Cardiac septum (tissue), 1 donor: Measurements from ENCODE around the gene NAP1L3. TPM values are rescaled to one million over a fixed set of nuclear protein-coding genes. Genes with fewer than 3 reads are reported as not detected.

ENCODE experiments used
- DNase-seq: peaks from one replicate; pipeline ENCODE4 v3.0.0-alpha.2; 2020; ENCODE audit warnings: low spot score
- intact Hi-C: fragments of 100-400 bp; cut with DNase I; formaldehyde crosslinking; loops from one replicate; pipeline ENCODE4 v1.14.0; 2022
- long read RNA-seq: library from polyadenylated mRNA; unstranded; transcript quantifications from one replicate; pipeline ENCODE4 v2.0.0, GENCODE V29; 2021
- total RNA-seq: library from RNA; stranded (reverse); fragmentation: NEBNext Ultra II Directional; extraction: Animal tissue kit (Norgen Biotek cat#: 25700); gene quantifications from one replicate; pipeline ENCODE4 v1.2.1, GENCODE V29; 2021
- donor health status: DM: no; HTN: no; CAD: no.

The NAP1L3 gene, protein sequence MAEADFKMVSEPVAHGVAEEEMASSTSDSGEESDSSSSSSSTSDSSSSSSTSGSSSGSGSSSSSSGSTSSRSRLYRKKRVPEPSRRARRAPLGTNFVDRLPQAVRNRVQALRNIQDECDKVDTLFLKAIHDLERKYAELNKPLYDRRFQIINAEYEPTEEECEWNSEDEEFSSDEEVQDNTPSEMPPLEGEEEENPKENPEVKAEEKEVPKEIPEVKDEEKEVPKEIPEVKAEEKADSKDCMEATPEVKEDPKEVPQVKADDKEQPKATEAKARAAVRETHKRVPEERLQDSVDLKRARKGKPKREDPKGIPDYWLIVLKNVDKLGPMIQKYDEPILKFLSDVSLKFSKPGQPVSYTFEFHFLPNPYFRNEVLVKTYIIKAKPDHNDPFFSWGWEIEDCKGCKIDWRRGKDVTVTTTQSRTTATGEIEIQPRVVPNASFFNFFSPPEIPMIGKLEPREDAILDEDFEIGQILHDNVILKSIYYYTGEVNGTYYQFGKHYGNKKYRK
- total RNA-seq: 15.0 TPM
- long read RNA-seq, transcript NAP1L3-201 (1 exons, 2,639 nt): major isoform, 35 of 35 reads
- long read RNA-seq, partial matches to known transcripts: 0 of 35 reads
- long read RNA-seq, other reads (novel, unspliced or antisense): 0 of 35 reads

DNA sequence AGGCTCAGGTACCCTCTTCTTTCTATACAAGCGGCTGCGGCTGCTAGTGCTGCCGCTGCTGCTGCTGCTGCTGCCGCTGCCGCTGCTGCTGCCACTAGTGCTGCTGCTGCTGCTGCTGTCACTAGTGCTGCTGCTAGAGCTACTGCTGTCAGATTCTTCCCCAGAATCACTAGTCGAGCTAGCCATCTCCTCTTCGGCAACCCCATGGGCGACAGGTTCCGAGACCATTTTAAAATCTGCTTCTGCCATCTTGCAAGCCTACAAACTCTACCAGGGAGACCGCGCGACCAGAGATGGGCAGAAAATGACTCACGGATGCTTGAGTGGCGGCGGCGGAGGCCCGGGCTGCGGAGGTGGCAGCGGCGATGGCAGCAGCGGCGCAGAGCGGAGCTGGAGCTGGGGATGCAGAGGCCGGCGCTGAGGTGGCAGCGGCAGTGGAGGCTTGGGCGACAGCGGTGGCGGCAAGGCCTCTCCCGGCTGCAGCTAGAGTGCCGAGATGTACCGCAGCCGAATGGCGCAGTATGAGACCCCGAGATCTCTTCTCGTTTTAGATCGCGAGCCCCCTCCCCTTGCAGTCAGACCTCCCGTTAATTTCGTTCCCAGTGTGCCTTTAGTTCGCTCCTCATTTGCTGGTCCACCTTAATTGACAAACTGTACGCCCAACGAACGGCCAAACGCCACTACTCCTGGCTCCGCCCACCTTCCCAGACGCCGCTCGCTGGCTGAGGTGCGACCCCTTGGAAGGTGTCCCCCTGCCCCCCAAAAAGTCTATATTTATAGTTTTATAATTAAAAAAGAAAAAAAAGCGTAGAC, at the start of gene NAP1L3:
NAP1L3 (minus strand) TSS at position 523 of the 813 bp plus-strand sequence; CDS start at position 249, 274 bp downstream.
- intact Hi-C loops: no loop called here
- DNase-seq: peak; percentile 77

DNA sequence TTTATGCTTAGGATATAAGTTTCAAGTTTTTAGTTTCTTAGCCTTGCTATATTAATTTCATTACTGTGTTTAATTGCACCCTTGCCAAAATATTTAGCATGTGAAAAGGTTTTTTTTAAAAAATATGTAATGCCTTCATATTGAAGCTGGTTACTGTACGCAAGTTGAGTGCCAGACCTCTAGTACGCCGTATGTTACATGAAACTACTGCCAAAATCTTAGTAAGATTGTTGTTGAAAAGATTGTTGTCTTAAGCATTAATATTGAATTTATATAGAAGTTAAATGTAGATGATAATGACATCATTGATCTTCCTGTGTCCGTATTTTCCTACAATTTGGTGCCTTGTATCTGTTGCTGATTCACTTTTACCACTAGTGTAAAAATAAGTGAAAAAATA, 37.7 kb upstream of the NAP1L3 start:
- DNase-seq: no peak
- intact Hi-C loops: no loop called here

DNA sequence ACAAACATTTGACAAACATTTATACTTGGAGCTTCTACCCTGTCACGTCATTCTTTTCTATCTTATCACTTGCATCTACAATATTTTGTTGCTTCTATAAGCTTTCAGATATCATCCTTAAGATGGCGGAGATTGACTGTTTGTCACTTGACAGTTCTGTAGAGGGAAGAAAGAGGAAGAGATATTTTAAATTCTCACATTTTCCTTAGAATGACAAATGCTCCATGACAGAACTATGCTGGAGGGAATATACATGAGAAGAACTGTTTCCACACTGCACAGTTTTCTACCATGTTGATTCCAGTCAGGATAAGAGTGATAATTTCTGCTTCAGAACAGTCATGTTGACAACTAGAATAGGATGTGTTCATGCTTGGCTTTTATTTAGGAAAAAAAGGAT, 30.3 kb upstream of the NAP1L3 start:
- no peak for DNase-seq
- intact Hi-C loops: no loop called here

DNA sequence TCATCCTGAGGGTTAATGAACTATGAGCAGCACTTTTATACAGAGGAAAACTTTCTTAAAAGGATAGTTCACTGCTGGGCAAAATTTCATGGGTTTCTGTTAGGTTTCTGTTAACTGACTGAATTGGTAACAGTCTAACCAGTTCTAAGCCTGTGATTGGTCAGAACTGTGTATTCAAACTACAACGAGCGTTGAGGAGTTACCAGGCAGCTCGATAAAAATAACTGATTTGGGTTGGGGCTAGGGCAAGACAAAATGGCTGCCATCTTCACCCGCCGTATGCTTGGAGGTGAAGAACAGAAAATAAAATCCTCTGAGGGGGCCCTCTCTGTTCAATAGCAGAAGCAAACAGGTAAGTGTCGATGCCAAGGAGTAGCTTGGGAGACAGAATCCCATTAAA, 22.6 kb upstream of the NAP1L3 start:
- intact Hi-C loops: no loop called here
- DNase-seq: no peak

DNA sequence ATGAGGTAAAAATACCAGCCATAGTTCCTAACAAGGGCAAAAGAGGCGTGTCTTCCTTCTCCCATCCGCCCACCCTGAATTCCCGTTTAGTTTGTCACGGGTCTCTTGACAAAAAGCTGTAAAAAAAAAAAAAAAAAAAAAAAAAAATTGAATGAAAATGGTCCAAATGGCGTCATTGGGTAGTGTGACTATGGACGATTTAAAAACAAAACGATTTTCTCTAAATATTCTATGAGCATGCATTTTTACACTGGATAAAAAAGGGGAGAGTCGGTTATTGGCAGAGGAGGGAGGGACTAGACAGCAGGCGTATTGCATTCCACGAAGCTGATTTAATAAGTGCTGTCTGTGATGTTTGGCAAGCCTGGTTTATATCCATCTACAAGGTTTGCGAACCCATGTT, 492 bp upstream of the NAP1L3 start, which contains the start of gene FAM133A:
FAM133A (plus strand) TSS at position 338 of the 403 bp plus-strand sequence. CDS start 35,214 bp downstream, outside the sequence.
- intact Hi-C loops: no loop called here
- no peak for DNase-seq

DNA sequence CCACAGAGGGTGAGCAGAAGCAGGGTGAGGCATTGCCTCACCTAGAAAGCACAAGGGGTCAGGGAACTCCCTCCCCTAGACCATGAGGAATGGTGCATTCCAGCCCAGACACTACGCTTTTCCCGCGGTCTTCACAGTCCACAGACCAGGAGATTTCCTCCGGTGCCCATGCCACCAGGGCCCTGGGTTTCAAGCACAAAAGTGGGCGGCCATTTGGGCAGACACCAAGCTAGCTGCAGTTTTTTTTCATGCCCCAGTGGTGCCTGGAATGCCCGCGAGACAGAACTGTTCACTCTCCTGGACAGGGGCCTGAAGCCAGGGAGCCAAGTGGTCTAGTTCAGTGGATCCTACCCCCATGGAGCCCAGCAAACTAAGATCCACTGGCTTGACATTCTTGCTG, 12.8 kb downstream of the NAP1L3 start:
- DNase-seq: no peak
- intact Hi-C loops: no loop called here

DNA sequence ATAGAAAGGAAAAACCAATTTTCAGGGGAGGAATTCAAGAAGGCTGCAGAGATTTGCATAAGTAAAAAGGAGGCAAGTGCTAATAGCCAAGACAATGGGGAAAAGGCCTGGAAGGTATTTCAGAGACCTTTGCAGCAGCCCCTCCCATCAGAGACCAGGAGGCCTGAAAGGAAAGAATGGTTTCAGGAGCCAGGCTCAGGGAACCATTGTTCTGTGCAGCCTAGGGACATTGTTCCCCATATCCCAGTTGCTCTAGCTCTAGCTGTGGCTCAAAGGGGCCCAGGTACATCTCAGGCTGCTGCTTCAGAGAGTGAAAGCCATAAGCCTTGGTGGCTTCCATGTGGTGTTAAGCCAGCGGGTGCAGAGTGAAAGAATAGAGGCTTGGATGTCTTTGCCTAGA, 24.0 kb downstream of the NAP1L3 start:
- intact Hi-C loops: no loop called here
- no peak for DNase-seq

DNA sequence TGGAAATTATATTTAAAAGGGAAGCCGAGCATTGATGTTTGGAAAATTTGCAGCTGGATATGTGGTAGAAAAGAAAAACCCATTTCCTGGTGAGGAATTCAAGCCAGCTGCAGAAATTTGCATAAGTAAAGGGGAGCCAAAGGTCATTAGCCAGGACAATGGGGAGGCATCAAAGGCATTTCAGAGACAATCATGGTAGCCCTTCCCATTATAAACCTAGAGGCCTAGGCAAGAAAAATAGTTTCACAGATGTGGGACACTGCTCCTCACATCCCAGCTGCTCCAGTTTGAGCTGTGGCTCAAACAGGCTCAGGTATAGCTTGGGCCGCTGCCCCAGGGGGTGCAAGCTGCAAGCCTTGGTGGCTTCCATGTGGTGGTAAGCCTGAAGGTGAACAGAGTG, 35.8 kb downstream of the NAP1L3 start:
- intact Hi-C loops: no loop called here
- no peak for DNase-seq

Other genes starting within 250 kb of the NAP1L3 start
- gene FAM133A, start 628 bp upstream of the NAP1L3 start, total RNA-seq: 0.40 TPM